NT2/D1 (cell line): ENCODE data around the gene SRD5A2.

Experiments
- SUZ12 ChIP-seq: IDR thresholded peaks from 2 replicates; pipeline ENCODE4 v1.6.1; 2011; ENCODE audit not compliant: insufficient read length, insufficient read depth; ENCODE audit errors: extremely low read depth
- YY1 ChIP-seq: IDR thresholded peaks from 2 replicates; pipeline ENCODE4 v1.6.1; 2011; ENCODE audit not compliant: insufficient read length, insufficient read depth
- ZNF274 ChIP-seq: IDR thresholded peaks from 2 replicates; pipeline ENCODE4 v1.6.1; 2011; ENCODE audit warnings: mild to moderate bottlenecking, low read depth, low read length

DNA sequence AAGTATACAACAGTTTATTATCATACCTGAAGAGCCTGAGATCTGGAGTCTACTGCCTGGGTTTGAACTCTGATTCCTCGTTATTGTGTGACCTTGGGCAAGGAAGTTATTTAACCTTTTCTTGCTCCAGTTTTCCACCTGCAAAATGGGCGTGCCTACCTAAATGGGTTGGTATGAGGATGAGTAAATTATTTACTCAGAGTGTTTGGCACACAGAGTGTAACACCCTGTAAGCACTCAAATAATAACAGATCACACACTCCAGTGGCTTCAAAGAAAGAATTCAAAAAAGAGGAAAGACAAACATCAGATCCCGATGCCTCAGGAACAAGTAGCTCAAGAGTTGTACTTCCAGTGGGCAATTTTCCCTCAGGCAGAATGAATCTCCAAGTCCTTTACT is 2.4 kb downstream of the SRD5A2 start:
- no peak for TF ChIP-seq YY1
- no peak for TF ChIP-seq ZNF274
- TF ChIP-seq SUZ12: no peak
